HG03175 (cell line): ENCODE results near the gene TSEN15.
A peak's percentile ranks its signal among the peaks of the same experiment; 100 is the strongest.

ENCODE experiments used
- ATAC-seq: cut with Tn5 transposase; IDR thresholded peaks from one replicate; pipeline ENCODE4 v1.9.1; 2021; ENCODE audit warnings: mild to moderate bottlenecking, moderate library complexity; ENCODE audit not compliant: unreplicated experiment

Gene TSEN15

DNA sequence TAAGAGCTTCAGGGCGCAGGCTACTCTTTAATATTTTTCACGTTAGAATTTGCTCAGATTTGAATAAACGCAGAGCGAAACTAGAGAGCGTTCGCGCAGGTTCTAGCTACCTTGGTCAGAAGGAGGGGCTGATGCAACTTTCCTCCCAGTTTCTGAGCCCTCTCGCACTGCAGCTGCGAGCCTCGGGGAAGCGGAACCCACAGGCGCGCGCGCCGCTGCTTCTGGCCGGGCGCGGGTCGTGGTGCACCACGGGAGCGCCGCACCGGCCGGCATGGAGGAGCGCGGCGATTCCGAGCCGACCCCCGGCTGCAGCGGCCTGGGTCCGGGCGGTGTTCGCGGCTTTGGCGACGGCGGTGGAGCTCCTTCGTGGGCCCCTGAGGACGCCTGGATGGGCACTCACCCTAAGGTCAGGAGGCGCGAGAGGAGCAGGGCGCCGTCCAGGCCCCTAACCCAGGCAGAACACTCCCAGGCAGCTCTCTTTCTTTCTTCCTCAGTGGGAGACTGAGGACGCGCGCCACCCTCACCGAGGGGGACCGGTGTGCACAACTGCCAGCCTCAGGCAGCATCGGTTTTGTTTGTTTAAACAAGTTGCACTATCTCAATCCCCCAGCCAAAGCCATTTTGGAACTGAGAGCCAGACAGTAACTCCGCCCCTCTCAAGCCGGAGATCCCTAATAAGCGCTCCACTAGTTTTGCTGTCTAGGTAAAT is at the start of gene TSEN15:
TSEN15 (plus strand) TSS at position 246 of the 709 bp plus-strand sequence; CDS start at position 272, 26 bp downstream.
- peak; percentile 96 for ATAC-seq

DNA sequence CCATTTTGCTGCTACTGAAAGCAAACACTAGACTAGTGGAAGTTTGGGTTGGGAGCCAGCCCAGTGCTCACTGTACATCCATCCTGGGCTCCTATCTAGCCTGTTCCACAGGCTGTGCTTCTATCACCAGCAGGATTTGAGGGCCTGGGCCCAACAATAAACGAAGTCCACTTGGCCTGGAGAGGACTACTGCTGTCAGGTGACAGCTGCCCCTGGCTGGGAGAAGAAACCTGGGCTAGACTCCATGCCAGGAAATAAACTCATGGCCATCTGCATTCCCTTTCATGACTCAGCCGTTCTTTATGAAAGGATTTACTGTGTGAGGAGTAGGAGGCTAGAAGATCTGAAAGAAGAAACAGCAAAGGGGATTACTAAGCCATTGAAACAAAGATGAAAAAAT is 49.5 kb upstream of the TSEN15 start:
- ATAC-seq = no peak

DNA sequence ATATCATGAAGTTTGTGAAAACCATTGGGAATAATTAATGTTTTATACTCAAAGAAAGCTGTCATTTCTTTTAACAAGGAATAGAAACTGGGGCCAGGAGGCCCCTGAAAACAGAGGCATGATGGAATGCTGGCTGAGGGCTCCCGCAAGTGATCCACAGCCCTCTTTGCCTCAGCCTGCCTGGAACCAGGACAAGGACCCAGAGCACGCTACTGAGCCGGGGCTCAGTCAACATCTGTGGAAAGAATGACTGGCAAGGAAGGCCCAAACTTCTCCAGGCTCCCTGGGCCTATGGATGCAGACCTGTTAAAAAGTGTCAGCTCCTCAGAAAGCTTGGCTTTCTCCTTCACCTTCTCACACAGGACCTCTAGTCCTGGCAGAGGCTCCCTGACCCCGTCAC is 46.6 kb upstream of the TSEN15 start:
- ATAC-seq = no peak

DNA sequence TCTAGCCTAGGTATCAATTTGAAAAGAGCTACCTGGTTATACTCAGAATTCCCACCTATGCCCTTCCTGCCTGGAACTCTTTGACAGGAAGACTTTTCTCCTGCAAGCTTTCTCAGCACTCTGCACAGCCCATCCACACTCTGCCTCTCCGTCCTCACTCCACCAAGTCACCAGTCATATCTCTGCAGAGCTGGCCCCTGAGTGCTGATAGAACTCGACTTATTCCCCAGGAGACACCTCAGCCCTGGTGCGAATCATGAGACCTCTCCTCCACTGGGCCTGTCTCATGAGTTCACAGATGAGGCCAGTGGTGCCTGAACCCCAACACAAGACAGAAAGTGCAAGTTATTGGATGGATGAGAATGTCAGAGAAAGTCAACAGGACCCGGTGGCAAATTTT is 46.0 kb upstream of the TSEN15 start:
- ATAC-seq = no peak

DNA sequence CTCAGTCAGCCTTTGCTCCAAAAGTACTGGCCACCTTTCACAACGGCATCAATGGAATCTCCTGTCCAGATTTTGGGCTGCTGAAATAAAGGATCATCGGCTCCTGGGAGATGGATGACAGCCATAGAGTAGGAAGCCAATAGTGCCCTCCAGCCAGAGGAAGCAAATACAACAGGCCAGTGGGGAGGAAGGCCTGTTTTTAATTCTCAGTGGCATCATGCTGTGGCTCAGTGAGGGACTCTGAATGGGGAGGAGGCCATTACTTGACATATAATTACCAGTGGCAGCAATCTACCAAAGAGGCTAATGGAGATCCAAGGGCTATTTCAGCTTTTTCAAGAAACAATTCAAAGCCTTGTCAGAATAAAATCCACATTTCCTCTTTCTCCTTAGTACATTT is 40.7 kb upstream of the TSEN15 start:
- no peak for ATAC-seq

DNA sequence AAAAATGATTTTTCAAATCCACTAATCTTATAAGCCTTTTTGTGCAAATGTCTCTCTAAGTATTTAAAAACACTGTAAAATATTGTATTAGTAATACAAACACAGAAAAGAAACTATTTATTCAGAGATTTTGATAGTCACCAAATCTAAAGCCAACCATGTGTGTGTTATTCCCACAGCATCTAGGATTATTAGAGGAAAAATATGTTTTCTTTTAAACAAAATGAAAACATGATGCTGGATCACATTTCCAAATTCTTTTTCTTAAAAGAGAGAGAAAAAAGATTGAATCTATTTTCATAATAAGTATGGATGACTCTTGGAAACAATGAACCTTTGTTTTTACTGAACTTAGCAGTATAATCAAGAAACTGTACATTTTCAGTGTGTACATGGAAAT is 39.3 kb upstream of the TSEN15 start:
- ATAC-seq = no peak

DNA sequence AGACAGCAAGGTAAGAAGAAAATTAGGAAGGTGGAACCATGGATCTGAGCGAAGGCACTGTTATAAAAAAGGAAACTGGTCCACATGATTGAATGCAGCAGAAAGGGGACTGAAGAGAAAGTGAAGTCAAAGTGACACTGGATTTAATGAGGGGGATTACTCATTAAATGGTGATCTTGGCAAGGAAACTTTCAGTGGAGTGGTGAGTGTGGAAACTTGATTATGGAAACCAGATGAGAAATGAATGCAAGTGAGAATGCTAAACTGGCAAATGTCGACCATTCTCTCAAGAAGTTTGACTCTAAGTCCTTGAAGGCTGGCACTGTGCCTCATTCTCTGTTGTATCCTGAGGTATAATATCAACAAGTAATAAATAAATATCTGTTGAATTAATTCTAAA is 37.3 kb upstream of the TSEN15 start:
- no peak for ATAC-seq

DNA sequence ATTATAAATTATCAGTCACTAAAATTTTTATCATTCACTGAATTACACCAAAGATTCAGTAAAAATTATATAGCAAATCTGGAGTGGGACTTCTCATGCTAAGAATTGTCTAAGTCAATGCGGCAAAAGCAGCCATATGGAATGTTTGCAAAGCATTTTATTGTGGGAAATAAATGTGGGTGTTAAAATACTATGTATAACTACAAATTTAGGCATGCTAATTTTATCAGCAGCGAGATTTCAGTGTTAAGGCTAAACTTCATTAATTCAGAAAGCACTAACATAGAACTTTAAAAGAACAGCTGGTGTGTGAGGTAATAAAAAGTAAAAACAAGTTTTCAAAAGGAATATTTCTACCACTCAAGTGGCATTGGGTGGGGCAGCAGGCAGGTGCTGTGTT is 35.4 kb upstream of the TSEN15 start:
- no peak for ATAC-seq

DNA sequence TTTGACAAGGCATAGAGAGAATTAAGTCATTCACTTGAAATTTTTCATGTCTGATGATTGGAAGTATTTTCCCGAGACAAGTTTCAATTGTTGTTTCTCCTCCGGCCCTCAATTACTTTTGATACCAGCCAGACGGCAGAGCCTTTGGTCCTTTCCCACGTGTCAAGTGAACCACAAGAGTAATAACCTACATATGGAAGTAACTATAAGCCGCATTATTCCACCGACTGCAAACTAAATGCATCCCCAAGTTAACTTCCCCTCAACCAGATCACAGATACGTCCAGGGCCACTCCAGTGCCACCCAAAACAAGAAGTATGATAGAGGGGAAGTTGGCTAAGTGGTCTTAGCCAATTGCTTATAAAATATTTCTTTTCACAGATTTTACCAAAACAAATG is 34.2 kb upstream of the TSEN15 start:
- no peak for ATAC-seq

DNA sequence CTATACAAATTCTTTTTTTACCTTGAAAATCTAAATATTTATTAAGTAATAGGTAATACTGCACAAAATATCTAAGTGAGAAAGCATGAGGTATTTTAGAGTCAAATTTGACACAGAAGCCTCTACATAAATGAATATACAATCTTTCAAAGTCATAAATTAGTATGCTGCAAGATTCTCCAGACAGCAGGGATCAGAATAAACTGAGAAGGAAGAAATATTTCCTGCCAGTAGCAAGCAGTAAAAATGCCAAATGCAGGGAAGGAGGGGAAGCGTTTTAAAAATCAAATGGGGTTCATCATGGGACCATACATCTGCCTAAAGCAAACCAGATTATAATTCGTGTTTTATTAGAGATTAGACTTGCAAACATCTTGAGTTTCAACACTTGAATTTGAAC is 32.9 kb upstream of the TSEN15 start:
- no peak for ATAC-seq

DNA sequence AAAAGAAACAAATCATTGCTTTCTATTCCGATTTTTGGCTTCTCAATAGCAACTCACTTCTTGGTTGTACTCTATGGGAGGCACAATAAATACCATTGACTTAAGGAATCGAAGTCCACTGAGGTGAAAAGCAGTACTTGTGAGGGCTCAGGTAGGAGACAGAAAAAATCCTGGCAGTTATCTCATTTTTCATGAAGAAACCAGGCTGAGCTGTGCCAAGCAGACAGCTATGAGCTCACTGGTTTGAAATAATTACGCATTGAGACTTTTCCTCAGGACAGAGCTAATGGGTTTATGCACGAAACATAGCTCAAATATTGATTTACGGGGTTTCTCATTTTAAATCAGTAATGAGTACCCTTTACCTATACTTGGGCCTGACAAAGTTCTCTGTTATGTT is 32.5 kb upstream of the TSEN15 start:
- ATAC-seq = no peak

DNA sequence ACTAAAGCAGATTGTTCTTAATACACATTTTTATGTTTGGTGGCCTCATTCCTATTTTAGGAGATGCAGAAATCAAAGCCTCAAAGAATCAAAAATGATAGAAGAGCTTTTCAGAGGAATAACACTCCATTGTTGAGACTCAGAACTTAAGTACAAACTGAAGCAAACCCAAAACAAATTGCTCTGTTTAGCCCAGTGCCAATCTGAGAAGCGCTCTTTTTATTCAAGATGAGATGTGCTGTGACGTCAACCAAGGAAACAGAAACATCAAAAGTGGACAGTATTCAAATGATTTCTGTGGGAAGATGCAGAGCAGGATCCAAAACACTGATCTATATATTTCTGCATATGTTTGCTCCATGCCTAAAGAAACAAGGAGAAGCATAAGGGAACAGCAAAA is 32.0 kb upstream of the TSEN15 start:
- ATAC-seq = no peak

DNA sequence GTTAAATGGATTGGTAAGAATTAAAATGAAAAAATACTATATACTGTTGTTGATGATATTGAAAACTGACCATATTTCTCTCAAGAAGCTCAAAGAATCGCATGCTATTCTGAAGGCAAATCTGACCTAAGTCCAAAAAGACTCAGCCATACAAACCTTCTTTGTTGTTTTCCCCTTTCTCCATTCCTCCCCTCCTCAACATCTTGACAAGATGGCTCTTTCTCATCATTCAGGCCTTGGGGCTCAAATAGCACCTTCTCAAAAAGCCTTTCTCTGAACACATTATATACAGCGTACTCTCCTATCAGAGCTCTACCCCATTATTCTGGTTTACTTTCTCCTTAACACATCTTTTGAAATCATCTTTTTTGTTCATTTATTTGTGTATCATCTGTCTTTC is 31.2 kb upstream of the TSEN15 start:
- ATAC-seq = no peak

DNA sequence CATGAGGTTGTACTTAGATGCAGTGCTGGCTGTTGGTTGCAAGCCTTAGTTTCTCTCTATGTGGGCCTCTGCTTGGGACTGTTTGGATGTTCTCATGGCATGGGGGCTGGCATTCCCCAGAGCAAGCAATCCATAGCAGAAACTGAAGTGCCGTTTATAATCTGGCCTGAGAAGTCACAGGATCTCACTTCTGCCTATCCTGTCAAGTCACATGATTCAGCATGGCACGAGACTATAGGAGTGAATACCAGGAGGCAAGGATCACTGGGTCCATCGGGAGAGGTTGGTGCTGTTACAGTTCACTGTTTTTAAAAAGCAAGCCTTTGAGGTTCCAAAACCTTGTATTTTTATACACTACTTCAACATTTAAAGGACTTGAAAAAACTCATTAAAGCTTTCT is 30.7 kb upstream of the TSEN15 start:
- no peak for ATAC-seq

DNA sequence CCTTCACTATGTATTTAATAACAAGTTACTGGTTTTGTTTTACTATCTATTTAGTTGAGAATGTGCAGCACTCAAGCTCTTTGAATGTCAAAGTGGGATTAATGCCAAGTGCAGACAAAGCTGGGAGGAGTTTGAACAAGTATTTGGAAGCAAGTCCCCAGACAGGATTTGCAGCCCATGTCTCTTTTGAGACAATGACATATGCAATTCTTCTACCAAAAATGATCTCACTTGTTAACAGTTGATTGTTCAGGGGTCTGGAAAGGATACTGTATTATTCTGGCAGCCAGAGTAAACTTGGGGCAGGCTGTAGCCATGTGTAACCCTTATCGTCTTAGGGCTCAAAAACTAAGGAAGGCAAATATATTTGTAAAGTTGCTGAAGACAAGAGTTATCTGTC is 29.8 kb upstream of the TSEN15 start:
- ATAC-seq = no peak

DNA sequence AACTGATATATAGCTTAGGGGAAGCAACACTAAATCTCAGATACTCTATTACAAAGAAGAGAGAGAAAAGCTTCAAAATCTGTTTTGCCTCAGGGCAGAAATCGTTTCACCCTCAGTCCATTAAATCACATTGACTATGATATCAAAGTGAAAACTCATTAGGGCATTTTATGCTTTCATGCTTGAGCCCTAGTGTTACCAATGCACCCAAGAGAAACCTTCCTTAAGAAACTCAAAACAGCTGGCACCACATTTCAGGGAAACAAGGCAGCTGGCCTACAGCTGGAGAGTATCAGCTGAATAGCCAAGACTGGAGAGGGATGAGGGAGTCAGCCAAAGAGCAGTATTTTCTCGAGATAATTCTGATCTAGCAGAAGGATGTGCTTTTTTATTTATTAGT is 28.9 kb upstream of the TSEN15 start:
- no peak for ATAC-seq

DNA sequence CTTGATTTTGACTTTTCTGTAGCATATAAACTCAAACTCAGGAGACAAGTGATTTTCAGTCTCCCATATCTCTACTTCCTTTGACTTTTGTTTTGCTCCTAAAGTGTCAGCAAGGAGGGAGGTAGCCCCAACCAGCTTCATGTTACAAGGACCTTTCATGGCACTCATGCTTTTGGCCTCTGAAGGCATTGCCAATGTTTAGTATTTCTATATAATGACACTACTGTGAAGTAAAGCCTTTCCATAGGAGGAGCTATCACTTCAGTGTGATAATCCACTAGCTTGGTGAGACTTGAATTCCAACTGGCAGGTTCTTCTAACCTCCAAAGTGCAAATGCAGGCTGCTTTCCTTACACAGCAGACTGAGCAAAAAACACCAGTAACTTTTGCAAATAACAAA is 28.4 kb upstream of the TSEN15 start:
- no peak for ATAC-seq

DNA sequence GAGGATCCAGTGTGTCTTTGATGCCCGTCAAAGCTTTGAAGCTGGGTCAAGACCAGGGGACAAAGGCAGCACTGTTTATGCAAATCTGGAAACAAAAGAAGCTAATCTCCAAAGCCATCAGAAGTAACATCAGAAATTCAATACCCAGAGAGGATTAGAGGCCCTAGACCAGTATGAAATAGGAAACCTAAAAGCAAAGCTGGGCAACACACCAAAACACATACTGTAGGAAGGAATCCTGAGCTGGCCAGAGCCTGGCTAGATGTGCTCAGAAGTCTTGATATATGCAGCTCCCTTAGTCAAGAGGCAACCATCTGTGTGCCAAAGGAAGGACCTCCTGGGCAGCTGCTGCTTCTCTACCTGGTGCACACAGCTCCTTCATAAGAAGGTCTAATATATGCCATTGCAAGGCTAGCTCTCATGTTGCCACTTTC is 26.3 kb upstream of the TSEN15 start:
- ATAC-seq = no peak

DNA sequence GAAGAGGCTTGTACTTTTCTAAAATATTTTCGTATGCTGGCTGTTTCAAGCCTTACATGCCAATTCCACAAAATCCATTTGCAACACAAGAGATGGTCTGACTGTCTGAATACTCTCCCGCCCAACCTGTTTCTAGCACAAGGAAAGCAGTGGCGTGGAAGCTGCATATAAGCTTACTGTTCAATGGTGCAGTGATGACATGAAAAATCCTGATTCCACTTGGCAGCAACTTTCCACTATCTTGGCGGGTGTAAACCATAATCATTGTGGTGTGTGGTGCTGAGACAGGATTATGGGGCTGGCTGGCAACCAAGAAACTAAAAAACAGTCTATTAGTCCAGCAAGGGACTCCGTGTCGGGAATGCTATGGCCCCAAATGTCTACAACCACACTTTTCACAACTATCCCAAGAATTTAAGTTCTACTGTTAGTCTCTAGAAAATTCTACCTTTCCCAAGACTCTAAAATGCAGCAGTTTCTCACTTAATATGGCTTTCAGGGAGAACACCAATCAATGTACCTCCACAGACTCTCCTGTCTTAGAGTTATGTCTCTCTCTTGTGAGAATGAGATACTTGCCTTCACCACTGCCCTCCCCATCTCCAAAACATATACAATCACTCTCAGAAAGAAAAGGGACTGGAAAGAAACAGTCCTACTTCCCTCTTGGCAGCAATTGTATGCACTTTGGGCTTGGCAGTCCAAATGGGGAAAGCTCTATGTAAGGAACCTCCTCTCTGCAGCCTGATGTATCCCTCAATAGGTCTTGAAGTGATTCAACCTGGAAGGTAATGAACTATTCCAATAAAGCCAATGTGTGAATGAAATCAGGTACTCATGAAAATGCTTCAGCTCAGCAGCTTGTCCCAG is 23.5 kb upstream of the TSEN15 start:
- ATAC-seq = no peak

DNA sequence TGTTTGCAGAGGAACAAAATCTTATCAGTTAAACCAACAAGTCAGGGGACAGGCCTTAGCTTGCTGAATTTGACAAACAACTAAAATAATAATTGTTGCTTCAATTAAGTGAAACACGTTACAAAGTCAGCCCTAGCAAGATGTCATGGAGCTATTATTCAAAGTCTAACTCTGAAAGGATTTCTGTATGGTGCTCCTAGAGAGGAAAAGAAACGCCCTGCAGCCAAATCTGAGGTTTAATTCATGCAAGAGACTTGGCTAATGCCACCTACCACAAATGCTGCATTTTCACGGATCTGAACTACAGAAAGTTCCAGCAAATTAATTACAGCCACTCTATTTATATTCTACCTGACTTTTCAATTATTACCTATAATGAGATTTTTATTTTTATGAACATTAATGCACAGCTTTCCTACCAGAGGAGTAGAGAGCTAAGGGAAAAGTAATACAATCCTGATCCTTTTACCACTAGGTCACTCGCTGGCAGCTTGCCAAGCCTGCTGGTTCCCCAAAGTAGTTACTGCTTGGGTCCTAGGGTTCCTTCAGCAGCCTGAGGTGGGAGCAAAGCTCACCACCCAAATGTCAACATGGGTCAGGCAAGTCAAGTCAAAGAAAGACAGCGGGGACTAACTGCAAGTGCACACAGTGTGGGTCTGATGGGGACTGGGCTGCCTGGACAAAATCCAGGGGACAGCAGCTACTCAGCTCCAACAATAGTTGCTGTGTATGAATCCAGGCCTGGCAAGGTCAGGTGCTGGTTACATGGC is 22.5 kb upstream of the TSEN15 start:
- ATAC-seq = no peak

DNA sequence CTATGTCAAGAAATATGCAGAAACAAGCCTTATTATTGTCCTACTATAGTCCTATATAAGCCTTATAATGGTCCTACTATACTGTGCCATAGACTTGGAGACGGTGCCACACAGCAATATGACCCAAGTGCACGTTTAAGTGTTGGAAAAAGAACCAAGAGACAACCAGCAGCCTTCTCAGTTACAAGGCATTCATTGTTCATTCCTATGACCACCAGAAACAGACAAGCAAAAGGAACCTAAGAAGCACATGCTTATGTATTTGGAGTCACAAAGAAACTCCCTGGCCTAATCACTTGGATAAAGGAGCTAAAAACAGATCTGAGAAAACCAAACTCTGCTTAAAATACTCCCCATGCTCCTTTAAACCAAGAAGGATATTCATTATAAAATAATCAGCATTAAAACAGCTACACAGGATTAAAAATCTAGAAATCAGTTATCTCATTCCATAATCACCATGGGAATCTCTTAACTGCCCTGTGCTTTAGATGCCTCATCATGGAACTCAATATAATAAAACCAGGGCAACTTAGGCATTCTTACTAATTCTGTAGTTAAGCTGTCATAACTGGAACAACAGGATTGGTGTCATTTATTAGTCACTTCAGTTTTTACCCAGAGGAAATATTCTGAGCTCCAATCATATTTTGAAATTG is 21.0 kb upstream of the TSEN15 start:
- ATAC-seq = no peak
